IMR-90 (cell line): ENCODE data around the gene GARS1. TPM values are rescaled to one million over a fixed set of nuclear protein-coding genes. Genes with fewer than 3 reads are reported as not detected.

Experiments
- ATAC-seq: fragments of 200-7000 bp; cut with Tn5 transposase; 2 replicates; pipeline ENCODE4 v1.9.1; 2020; ENCODE audit warnings: low read depth, mild to moderate bottlenecking, moderate library complexity
- BruUV-seq: library from RNA; stranded (reverse); fragments of 400-500 nt; replicated peaks from 2 replicates; lab custom pipeline; 2021; lab: Mats Ljungman, UMichigan
- CTCF ChIA-PET: fragments of 300-600 bp; formaldehyde crosslinking; extraction: SDS; loops from one replicate; lab custom pipeline; 2021; ENCODE audit warnings: antibody characterized with exemption; lab: Yijun Ruan, JAX
- POLR2A ChIA-PET: fragments of 300-600 bp; sonication (Branson Sonifier 250); formaldehyde crosslinking; loops from one replicate; lab custom pipeline; 2022; ENCODE audit warnings: antibody characterized with exemption; ENCODE audit not compliant: unreplicated experiment; lab: Charles Lee
- DNase-seq: peaks from one replicate; pipeline ENCODE4 v3.0.0; 2013
- H2AFZ ChIP-seq: replicated peaks from 2 replicates; pipeline ENCODE3; 2013; ENCODE audit warnings: low read length, mild to moderate bottlenecking; ENCODE audit not compliant: poor library complexity
- H2AK5ac ChIP-seq: 2 replicates; pipeline ENCODE4 v1.6.1; 2013; ENCODE audit warnings: low read depth, low read length, inconsistent platforms
- H2AK9ac ChIP-seq: replicated peaks from 2 replicates; pipeline ENCODE3; 2013; ENCODE audit warnings: mild to moderate bottlenecking, low read depth, low read length, moderate library complexity; ENCODE audit not compliant: poor library complexity
- H2BK120ac ChIP-seq: 2 replicates; pipeline ENCODE4 v1.6.1; 2013; ENCODE audit warnings: low read depth, low read length, inconsistent platforms
- H2BK15ac ChIP-seq: 3 replicates; pipeline ENCODE4 v1.6.1; 2013; ENCODE audit warnings: low read depth, low read length, inconsistent platforms
- H2BK20ac ChIP-seq: 2 replicates; pipeline ENCODE4 v1.6.1; 2013; ENCODE audit warnings: low read depth, mild to moderate bottlenecking, inconsistent platforms, low read length, moderate library complexity
- H2BK5ac ChIP-seq: 2 replicates; pipeline ENCODE4 v1.6.1; 2013; ENCODE audit warnings: mild to moderate bottlenecking, low read depth, low read length, inconsistent platforms; ENCODE audit not compliant: poor library complexity, severe bottlenecking
- H3K14ac ChIP-seq: replicated peaks from 2 replicates; pipeline ENCODE4 v1.6.1; 2013; ENCODE audit warnings: low read depth, low read length, inconsistent platforms
- H3K18ac ChIP-seq: 2 replicates; pipeline ENCODE4 v1.6.1; 2013; ENCODE audit warnings: low read depth, low read length, control low read depth
- H3K23ac ChIP-seq: 2 replicates; pipeline ENCODE4 v1.6.1; 2013; ENCODE audit warnings: low read depth, low read length, inconsistent platforms
- H3K27ac ChIP-seq: 2 replicates; pipeline ENCODE4 v1.5.1; 2013; ENCODE audit warnings: mild to moderate bottlenecking, control low read depth, low read length; ENCODE audit not compliant: insufficient read depth
- H3K27me3 ChIP-seq: 2 replicates; pipeline ENCODE4 v1.6.1; 2013; ENCODE audit warnings: low read length; ENCODE audit not compliant: control insufficient read depth, insufficient read depth
- H3K36me3 ChIP-seq: 2 replicates; pipeline ENCODE4 v1.6.1; 2013; ENCODE audit warnings: low read length, mixed read lengths; ENCODE audit not compliant: control insufficient read depth, insufficient read depth
- H3K4ac ChIP-seq: 2 replicates; pipeline ENCODE4 v1.6.1; 2013; ENCODE audit warnings: low read depth, low read length, inconsistent platforms
- H3K4me1 ChIP-seq: 2 replicates; pipeline ENCODE4 v1.6.1; 2013; ENCODE audit warnings: low read length, mixed read lengths; ENCODE audit not compliant: control insufficient read depth, insufficient read depth
- H3K4me2 ChIP-seq: 2 replicates; pipeline ENCODE4 v1.6.1; 2013; ENCODE audit warnings: low read depth, mild to moderate bottlenecking, control low read depth, low read length, moderate library complexity
- H3K4me3 ChIP-seq: 2 replicates; pipeline ENCODE4 v1.5.1; 2013; ENCODE audit warnings: low read depth, mild to moderate bottlenecking, control low read depth, low read length, moderate library complexity; ENCODE audit not compliant: insufficient read depth
- H3K56ac ChIP-seq: 2 replicates; pipeline ENCODE4 v1.6.1; 2013; ENCODE audit warnings: low read length, inconsistent platforms; ENCODE audit not compliant: insufficient read depth; ENCODE audit errors: extremely low read depth
- H3K79me1 ChIP-seq, 2 experiments: 2 replicates each; pipeline ENCODE4 v1.6.1; 2013; ENCODE audit warnings: low read length in 2 of 2, inconsistent platforms in 1 of 2, low read depth in 1 of 2
- H3K9ac ChIP-seq: 2 replicates; pipeline ENCODE4 v1.6.1; 2013; ENCODE audit warnings: low read depth, low read length, control low read depth
- H3K9me1 ChIP-seq: 2 replicates; pipeline ENCODE4 v1.6.1; 2013; ENCODE audit warnings: low read length, inconsistent platforms; ENCODE audit not compliant: insufficient read depth
- H3K9me3 ChIP-seq: 2 replicates; pipeline ENCODE4 v1.6.1; 2013; ENCODE audit warnings: low read length; ENCODE audit not compliant: control insufficient read depth, insufficient read depth
- H4K20me1 ChIP-seq: 2 replicates; pipeline ENCODE4 v1.6.1; 2013; ENCODE audit warnings: low read length, inconsistent platforms; ENCODE audit not compliant: insufficient read depth
- H4K5ac ChIP-seq: 2 replicates; pipeline ENCODE4 v1.6.1; 2013; ENCODE audit warnings: mild to moderate bottlenecking, low read depth, low read length, control low read depth
- H4K8ac ChIP-seq, 2 experiments: 2 replicates each; pipeline ENCODE4 v1.6.1; 2013; ENCODE audit warnings: low read depth in 2 of 2, low read length in 2 of 2, control low read depth in 1 of 2, inconsistent platforms in 1 of 2
- H4K91ac ChIP-seq: 2 replicates; pipeline ENCODE4 v1.6.1; 2013; ENCODE audit warnings: low read depth, low read length, inconsistent platforms; ENCODE audit not compliant: insufficient read depth
- BHLHE40 ChIP-seq: fragments of 150-350 bp; IDR thresholded peaks from 2 replicates; pipeline ENCODE4 v1.6.1; 2016; ENCODE audit warnings: mild to moderate bottlenecking, low read depth, low read length
- CEBPB ChIP-seq: IDR thresholded peaks from 2 replicates; pipeline ENCODE4 v1.6.1; 2012; ENCODE audit warnings: low read depth, low read length, improper control_type of control experiment
- CHD1 ChIP-seq: IDR thresholded peaks from 2 replicates; pipeline ENCODE4 v1.6.1; 2012; ENCODE audit warnings: low read depth, low read length, improper control_type of control experiment
- CTCF ChIP-seq: conservative IDR thresholded peaks from 2 replicates; pipeline ENCODE4 v1.5.1; 2012; ENCODE audit warnings: mild to moderate bottlenecking, low read depth, low read length, improper control_type of control experiment
- ELK1 ChIP-seq: fragments of 150-350 bp; IDR thresholded peaks from 2 replicates; pipeline ENCODE4 v1.6.1; 2016; ENCODE audit warnings: low read depth, mild to moderate bottlenecking, low read length, moderate library complexity, borderline replicate concordance
- FOS ChIP-seq: fragments of 150-350 bp; IDR thresholded peaks from 2 replicates; pipeline ENCODE4 v1.6.1; 2016; ENCODE audit warnings: low read depth, low read length
- MAFK ChIP-seq: IDR thresholded peaks from 2 replicates; pipeline ENCODE4 v1.6.1; 2012; ENCODE audit warnings: low read depth, low read length, improper control_type of control experiment
- MAZ ChIP-seq: IDR thresholded peaks from 2 replicates; pipeline ENCODE4 v1.6.1; 2012; ENCODE audit warnings: low read depth, mild to moderate bottlenecking, low read length, improper control_type of control experiment, moderate library complexity, borderline replicate concordance
- MXI1 ChIP-seq: IDR thresholded peaks from 2 replicates; pipeline ENCODE4 v1.6.1; 2012; ENCODE audit warnings: low read depth, mild to moderate bottlenecking, low read length, moderate library complexity, borderline replicate concordance
- NFE2L2 ChIP-seq: fragments of 150-350 bp; IDR thresholded peaks from 2 replicates; pipeline ENCODE4 v1.6.1; 2016; ENCODE audit warnings: low read depth, mild to moderate bottlenecking, low read length
- POLR2A ChIP-seq: IDR thresholded peaks from 2 replicates; pipeline ENCODE4 v1.6.1; 2012; ENCODE audit warnings: mild to moderate bottlenecking, low read depth, low read length
- RAD21 ChIP-seq: IDR thresholded peaks from 2 replicates; pipeline ENCODE4 v1.6.1; 2012; ENCODE audit warnings: low read length, improper control_type of control experiment
- RCOR1 ChIP-seq: IDR thresholded peaks from 2 replicates; pipeline ENCODE4 v1.6.1; 2012; ENCODE audit warnings: mild to moderate bottlenecking, low read length, improper control_type of control experiment; ENCODE audit not compliant: insufficient replicate concordance
- RFX5 ChIP-seq: IDR thresholded peaks from 2 replicates; pipeline ENCODE4 v1.8.0; 2012; ENCODE audit warnings: low read depth, mild to moderate bottlenecking, low read length, moderate library complexity
- SMC3 ChIP-seq: fragments of 150-350 bp; IDR thresholded peaks from 2 replicates; pipeline ENCODE4 v1.6.1; 2016; ENCODE audit warnings: low read depth, mild to moderate bottlenecking, antibody characterized with exemption, low read length, moderate library complexity
- WGBS, 2 experiments: methylation state at CpG; one replicate each; pipeline versions ENCODE4 v1.1.5 to v1.1.7; 2013; ENCODE audit warnings: missing lambda C conversion rate in 2 of 2; ENCODE audit not compliant: insufficient read length in 1 of 2; ENCODE audit errors: extremely low coverage in 2 of 2; 5-methylcytosine and 5-hydroxymethylcytosine counted together
- dilution Hi-C: fragments of 300-500 bp; cut with HindIII; formaldehyde crosslinking; loops from one replicate; pipeline ENCODE4 v1.14.3; 2018; ENCODE audit warnings: low sequenced_read_pairs; ENCODE audit not compliant: unreplicated experiment
- in situ Hi-C: fragments of 300-500 bp; cut with MboI; formaldehyde crosslinking; loops from 3 replicates; pipeline ENCODE4 v1.14.3; 2019; ENCODE audit warnings: low sequenced_read_pairs, inconsistent platforms, mixed read lengths
- intact Hi-C: fragments of 100-400 bp; cut with micrococcal nuclease; formaldehyde crosslinking; loops from 2 replicates; pipeline ENCODE4 v1.10.0; 2022
- polyA plus RNA-seq, 3 experiments: library from polyadenylated mRNA; depleted of rRNA; stranded (reverse); fragments of >200 nt; gene quantifications; 2 replicates each; pipeline ENCODE4 v1.2.3, GENCODE V29; 2012; ENCODE audit warnings: low replicate concordance in 1 of 3
- total RNA-seq: library from RNA; depleted of rRNA; stranded (reverse); fragments of >200 nt; gene quantifications from 2 replicates; pipeline ENCODE4 v1.2.3, GENCODE V29; 2012

The GARS1 gene
- total and polyA plus RNA-seq, 2 of the 4 experiments (the other 2 are of a cell fraction) = 105 to 551 TPM

GRCh38 chr7:30549931-30550493 lies 44.7 kb upstream of the GARS1 start:
- Histone ChIP-seq H2BK120ac (no peak overlapping the region), H4K20me1 (no peaks in the 10 kb centered on the region), H3K27me3 (no peaks in the 10 kb centered on the region), H2BK15ac (no peak overlapping the region), H4K91ac (no peak overlapping the region), H2AK5ac (no peak overlapping the region), H3K4ac (no peak overlapping the region), H2AFZ (no peak overlapping the region), H2AK9ac (no peak overlapping the region), H2BK20ac (no peak overlapping the region), H3K56ac (no peak overlapping the region), H2BK5ac (no peak overlapping the region), H3K4me1 (peaks cover 2% of the 10 kb centered on the region; the same call in 1 of the 2 replicates), H4K8ac (no peak overlapping the region), H3K9me3 (no peaks in the 10 kb centered on the region), H3K23ac (no peak overlapping the region), H3K4me2 (no peak overlapping the region), H3K9ac (no peak overlapping the region), H3K36me3 (no peaks in the 10 kb centered on the region), H4K5ac (no peak overlapping the region), H3K18ac (no peak overlapping the region), H3K14ac (no peak overlapping the region), H3K4me3 (no peak overlapping the region), H3K79me1 (no peaks in the 10 kb centered on the region), H3K27ac (no peak overlapping the region), H3K9me1 (0 out of 2 replicates have a peak, but pooled peaks cover 3% of the 10 kb centered on the region)
- DNase-seq = no peak
- ChIA-PET CTCF (interaction anchor here (1.6 to 3.2 kb wide), 3 partner anchors 12 to 181 kb away, joined by 3 to 16 read pairs (median 5); no protein-coding TSS in a partner anchor), POLR2A (no interaction called here)
- no peak for ATAC-seq
- intact Hi-C loops (loop anchor here (2.0 kb wide), 2 partner anchors 15 to 191 kb away; no protein-coding TSS in a partner anchor), in situ Hi-C loops (no loop called here), dilution Hi-C loops (no loop called here)
- no CpG with 5 or more reads among the region's 7 CpGs for WGBS, 2 experiments
- TF ChIP-seq RCOR1 (no peak), BHLHE40 (no peak), SMC3 (no peak), ELK1 (no peak), CTCF (no peak), RAD21 (no peak), MAZ (no peak), POLR2A (no peak), NFE2L2 (no peak), MAFK (no peak), RFX5 (no peak), CEBPB (no peak), FOS (no peak), CHD1 (no peak), MXI1 (no peak)
- BruUV-seq = no TSS peak
